Nephron progenitor cell (in vitro differentiated cells): ENCODE data around the gene KIF9.

ENCODE experiments used
- DNase-seq: peaks from one replicate; pipeline ENCODE4 v3.0.0; 2021
- H3K27ac Mint-ChIP-seq: 2 replicates; pipeline ENCODE4 v1.8.0; 2021; ENCODE audit warnings: mild to moderate bottlenecking, moderate library complexity, mixed read lengths
- H3K27me3 Mint-ChIP-seq: 2 replicates; pipeline ENCODE4 v1.8.0; 2021; ENCODE audit warnings: mild to moderate bottlenecking, low read depth, mixed read lengths; ENCODE audit not compliant: poor library complexity
- H3K36me3 Mint-ChIP-seq: 2 replicates; pipeline ENCODE4 v1.8.0; 2021; ENCODE audit warnings: low read depth, mixed read lengths
- H3K4me1 Mint-ChIP-seq: 2 replicates; pipeline ENCODE4 v1.8.0; 2021; ENCODE audit warnings: mixed read lengths
- H3K4me3 Mint-ChIP-seq: 2 replicates; pipeline ENCODE4 v1.8.0; 2021; ENCODE audit warnings: mild to moderate bottlenecking, moderate library complexity, mixed read lengths
- H3K9me3 Mint-ChIP-seq: 2 replicates; pipeline ENCODE4 v1.8.0; 2021; ENCODE audit warnings: mild to moderate bottlenecking, moderate library complexity, mixed read lengths
- TF ChIP-seq, protein P1 (sequence below): fragments of 200-600 bp; sonication (generic); IDR thresholded peaks from 2 replicates; pipeline ENCODE4 v1.5.0; 2021; ENCODE audit warnings: antibody characterized with exemption

KIF9 gene

GRCh38 chr3:47270526-47270925 is 12.1 kb downstream of the KIF9 start:
- no peaks in the 10 kb centered on the region for H3K9me3 Mint-ChIP-seq

GRCh38 chr3:47267490-47267824 is 15.1 kb downstream of the KIF9 start:
- H3K9me3 Mint-ChIP-seq = no peaks in the 10 kb centered on the region
- H3K36me3 Mint-ChIP-seq = no peaks in the 10 kb centered on the region
- H3K27me3 Mint-ChIP-seq = peaks cover 11% of the 10 kb centered on the region
- H3K27ac Mint-ChIP-seq = no peak overlapping the region
- no peak for DNase-seq
- no peaks in the 10 kb centered on the region for H3K4me1 Mint-ChIP-seq
- TF ChIP-seq, protein P1, sequence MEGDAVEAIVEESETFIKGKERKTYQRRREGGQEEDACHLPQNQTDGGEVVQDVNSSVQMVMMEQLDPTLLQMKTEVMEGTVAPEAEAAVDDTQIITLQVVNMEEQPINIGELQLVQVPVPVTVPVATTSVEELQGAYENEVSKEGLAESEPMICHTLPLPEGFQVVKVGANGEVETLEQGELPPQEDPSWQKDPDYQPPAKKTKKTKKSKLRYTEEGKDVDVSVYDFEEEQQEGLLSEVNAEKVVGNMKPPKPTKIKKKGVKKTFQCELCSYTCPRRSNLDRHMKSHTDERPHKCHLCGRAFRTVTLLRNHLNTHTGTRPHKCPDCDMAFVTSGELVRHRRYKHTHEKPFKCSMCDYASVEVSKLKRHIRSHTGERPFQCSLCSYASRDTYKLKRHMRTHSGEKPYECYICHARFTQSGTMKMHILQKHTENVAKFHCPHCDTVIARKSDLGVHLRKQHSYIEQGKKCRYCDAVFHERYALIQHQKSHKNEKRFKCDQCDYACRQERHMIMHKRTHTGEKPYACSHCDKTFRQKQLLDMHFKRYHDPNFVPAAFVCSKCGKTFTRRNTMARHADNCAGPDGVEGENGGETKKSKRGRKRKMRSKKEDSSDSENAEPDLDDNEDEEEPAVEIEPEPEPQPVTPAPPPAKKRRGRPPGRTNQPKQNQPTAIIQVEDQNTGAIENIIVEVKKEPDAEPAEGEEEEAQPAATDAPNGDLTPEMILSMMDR = no peak
- no peak overlapping the region for H3K4me3 Mint-ChIP-seq

More at GRCh38 chr3:47270526-47270925, 12.1 kb downstream of the KIF9 start:
- no peaks in the 10 kb centered on the region for H3K4me1 Mint-ChIP-seq
- DNase-seq = no peak
- H3K27ac Mint-ChIP-seq = no peak overlapping the region
- H3K27me3 Mint-ChIP-seq = peaks cover 2% of the 10 kb centered on the region
- TF ChIP-seq, protein P1 = no peak
- no peak overlapping the region for H3K4me3 Mint-ChIP-seq
- no peaks in the 10 kb centered on the region for H3K36me3 Mint-ChIP-seq

- Mint-ChIP-seq H3K4me3 (no peak overlapping the region), H3K27ac (no peak overlapping the region), H3K27me3 (peaks cover 14% of the 10 kb centered on the region), H3K36me3 (no peaks in the 10 kb centered on the region), H3K9me3 (no peaks in the 10 kb centered on the region), H3K4me1 (no peaks in the 10 kb centered on the region)
- TF ChIP-seq, protein P1 = no peak
- DNase-seq = no peak
Observed at GRCh38 chr3:47266709-47267489, 15.7 kb downstream of the KIF9 start.

DNA sequence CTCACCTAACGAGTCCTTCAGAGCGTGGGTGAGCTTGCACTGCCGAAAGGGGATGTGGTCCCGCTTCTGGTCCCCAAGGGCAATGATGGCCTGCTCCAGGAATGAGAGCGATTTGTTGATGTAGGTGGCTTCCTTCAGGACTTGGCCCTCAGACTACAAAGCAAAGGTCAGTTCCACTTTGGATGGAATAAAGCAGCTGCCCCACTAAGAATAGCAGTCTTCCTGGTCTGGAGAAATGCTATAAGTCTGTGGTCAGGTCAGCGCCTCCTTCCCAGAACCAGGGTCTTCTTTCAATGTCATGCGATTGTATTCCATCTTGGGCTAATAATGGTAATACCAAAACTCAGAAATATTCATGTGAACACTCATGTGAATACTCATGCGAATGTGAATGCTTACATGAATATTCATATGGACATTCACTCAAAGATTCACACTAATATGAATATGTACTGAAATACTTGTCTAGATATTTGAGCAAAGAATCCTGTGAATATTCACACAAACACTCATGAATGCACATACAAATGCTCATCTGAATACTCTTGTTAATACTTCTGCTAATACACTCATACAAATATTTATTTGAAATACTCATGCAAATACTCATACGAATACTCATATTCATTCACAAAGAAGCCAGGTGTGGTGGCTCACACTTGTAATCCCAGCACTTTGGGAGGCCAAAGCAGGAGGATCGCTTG is 16.7 kb downstream of the KIF9 start:
- H3K36me3 Mint-ChIP-seq = no peaks in the 10 kb centered on the region
- no peaks in the 10 kb centered on the region for H3K9me3 Mint-ChIP-seq
- no peak overlapping the region for H3K4me3 Mint-ChIP-seq
- H3K27ac Mint-ChIP-seq = no peak overlapping the region
- TF ChIP-seq, protein P1 = no peak
- peaks cover 14% of the 10 kb centered on the region for H3K27me3 Mint-ChIP-seq
- H3K4me1 Mint-ChIP-seq = no peaks in the 10 kb centered on the region
- DNase-seq = no peak

GRCh38 chr3:47265008-47265407 is 17.6 kb downstream of the KIF9 start:
- no peaks in the 10 kb centered on the region for H3K36me3 Mint-ChIP-seq
- no peak for DNase-seq
- no peaks in the 10 kb centered on the region for H3K4me1 Mint-ChIP-seq
- TF ChIP-seq, protein P1 = no peak
- peaks cover 12% of the 10 kb centered on the region for H3K27me3 Mint-ChIP-seq
- no peak overlapping the region for H3K4me3 Mint-ChIP-seq
- no peak overlapping the region for H3K27ac Mint-ChIP-seq
- H3K9me3 Mint-ChIP-seq = no peaks in the 10 kb centered on the region
